Activated T-cell treated with anti-CD3 and anti-CD28 coated beads for 24 hours (primary cell): ENCODE results near the gene FSTL5.

ENCODE experiments used
- DNase-seq: peaks from one replicate; pipeline ENCODE4 v3.0.0-alpha.2; 2020; ENCODE audit warnings: low read depth

The FSTL5 gene

GRCh38 chr4:161444626-161445025, 719.2 kb downstream of the FSTL5 start:
- DNase-seq: no peak

- DNase-seq: no peak
Measured at GRCh38 chr4:161442921-161443320, 720.9 kb downstream of the FSTL5 start.

- DNase-seq: no peak
Measured at GRCh38 chr4:161438096-161438495, 725.7 kb downstream of the FSTL5 start.

- no peak for DNase-seq
Measured at GRCh38 chr4:161428180-161428965, 735.4 kb downstream of the FSTL5 start.

- no peak for DNase-seq
Measured at GRCh38 chr4:161419822-161420221, 744.0 kb downstream of the FSTL5 start.

GRCh38 chr4:161411901-161412300, 751.9 kb downstream of the FSTL5 start:
- no peak for DNase-seq

GRCh38 chr4:161404346-161405110, 759.3 kb downstream of the FSTL5 start:
- DNase-seq: no peak

- no peak for DNase-seq
Measured at GRCh38 chr4:161403781-161404180, 760.0 kb downstream of the FSTL5 start.

- DNase-seq: no peak
Measured at GRCh38 chr4:161393602-161394001, 770.2 kb downstream of the FSTL5 start.

GRCh38 chr4:161382655-161383054, 781.1 kb downstream of the FSTL5 start:
- no peak for DNase-seq

- no peak for DNase-seq
Measured at GRCh38 chr4:161376275-161376674, 787.5 kb downstream of the FSTL5 start.

- DNase-seq: no peak
Measured at GRCh38 chr4:161364681-161365080, 799.1 kb downstream of the FSTL5 start.

GRCh38 chr4:161360982-161361381, 802.8 kb downstream of the FSTL5 start:
- DNase-seq: no peak

GRCh38 chr4:161359491-161359890, 804.3 kb downstream of the FSTL5 start:
- DNase-seq: no peak

- no peak for DNase-seq
Measured at GRCh38 chr4:161356351-161356750, 807.4 kb downstream of the FSTL5 start.

- no peak for DNase-seq
Measured at GRCh38 chr4:161350946-161351345, 812.9 kb downstream of the FSTL5 start.

GRCh38 chr4:161345741-161346140, 818.1 kb downstream of the FSTL5 start:
- DNase-seq: no peak

- no peak for DNase-seq
Measured at GRCh38 chr4:161343569-161343950, 820.2 kb downstream of the FSTL5 start.

GRCh38 chr4:161342881-161343568, 820.8 kb downstream of the FSTL5 start:
- no peak for DNase-seq

- DNase-seq: no peak
Measured at GRCh38 chr4:161336621-161337020, 827.2 kb downstream of the FSTL5 start.

GRCh38 chr4:161336016-161336530, 827.7 kb downstream of the FSTL5 start:
- DNase-seq: no peak
